GM06990 (cell line): Measurements from ENCODE around the gene LIMS2.

Experiments
- DNase-seq: peaks from one replicate; pipeline ENCODE4 v3.0.0-alpha.2; 2011; ENCODE audit not compliant: insufficient read length; ENCODE audit errors: extremely low read depth
- H3K27me3 ChIP-seq: replicated peaks from 2 replicates; pipeline ENCODE4 v1.6.0; 2011; ENCODE audit warnings: low read length; ENCODE audit not compliant: control insufficient read depth, insufficient read depth
- H3K36me3 ChIP-seq: 2 replicates; pipeline ENCODE4 v1.5.1; 2011; ENCODE audit warnings: low read length; ENCODE audit not compliant: control insufficient read depth, insufficient read depth
- H3K4me3 ChIP-seq: replicated peaks from 2 replicates; pipeline ENCODE4 v1.5.1; 2011; ENCODE audit warnings: low read depth, mild to moderate bottlenecking, control low read depth, low read length
- CTCF ChIP-seq: IDR thresholded peaks from 2 replicates; pipeline ENCODE4 v1.5.1; 2011; ENCODE audit warnings: low read length, control low read depth, mild to moderate bottlenecking, inconsistent platforms; ENCODE audit not compliant: insufficient read depth, poor library complexity, severe bottlenecking

The LIMS2 gene

GRCh38 chr2:127655209-127656073 is 19.9 kb downstream of the LIMS2 start:
- no peak for DNase-seq
- 0 out of 2 replicates have a peak, but pooled peaks cover 2% of the 10 kb centered on the region for H3K27me3 ChIP-seq
- no peaks in the 10 kb centered on the region for H3K36me3 ChIP-seq
- TF ChIP-seq CTCF: no peak
- no peak overlapping the region for H3K4me3 ChIP-seq

- H3K36me3 ChIP-seq: no peaks in the 10 kb centered on the region
- DNase-seq: no peak
- H3K4me3 ChIP-seq: no peak overlapping the region
- no peak for TF ChIP-seq CTCF
- 0 out of 2 replicates have a peak, but pooled peaks cover 2% of the 10 kb centered on the region for H3K27me3 ChIP-seq
These were observed 20.5 kb downstream of the LIMS2 start for GRCh38 chr2:127654838-127655175.

- no peaks in the 10 kb centered on the region for H3K36me3 ChIP-seq
- no peak for TF ChIP-seq CTCF
- no peak overlapping the region for H3K4me3 ChIP-seq
- DNase-seq: no peak
- 0 out of 2 replicates have a peak, but pooled peaks cover 2% of the 10 kb centered on the region for H3K27me3 ChIP-seq
These were observed 21.1 kb downstream of the LIMS2 start for GRCh38 chr2:127654084-127654837.

- no peaks in the 10 kb centered on the region for H3K36me3 ChIP-seq
- H3K4me3 ChIP-seq: no peak overlapping the region
- DNase-seq: no peak
- 0 out of 2 replicates have a peak, but pooled peaks cover 2% of the 10 kb centered on the region for H3K27me3 ChIP-seq
- TF ChIP-seq CTCF: no peak
These were observed 21.8 kb downstream of the LIMS2 start for GRCh38 chr2:127653421-127654083.

- DNase-seq: no peak
- no peak overlapping the region for H3K4me3 ChIP-seq
- 0 out of 2 replicates have a peak, but pooled peaks cover 2% of the 10 kb centered on the region for H3K27me3 ChIP-seq
- no peak for TF ChIP-seq CTCF
- H3K36me3 ChIP-seq: no peaks in the 10 kb centered on the region
These were observed 22.5 kb downstream of the LIMS2 start for GRCh38 chr2:127652786-127653357.
